ENCODE data around the gene N4BP2L1. TPM values are rescaled to one million over a fixed set of nuclear protein-coding genes. Genes with fewer than 3 reads are reported as not detected.

N4BP2L1 gene
- total RNA-seq, 1 donor from 2014 or later = 25.3 TPM

DNA sequence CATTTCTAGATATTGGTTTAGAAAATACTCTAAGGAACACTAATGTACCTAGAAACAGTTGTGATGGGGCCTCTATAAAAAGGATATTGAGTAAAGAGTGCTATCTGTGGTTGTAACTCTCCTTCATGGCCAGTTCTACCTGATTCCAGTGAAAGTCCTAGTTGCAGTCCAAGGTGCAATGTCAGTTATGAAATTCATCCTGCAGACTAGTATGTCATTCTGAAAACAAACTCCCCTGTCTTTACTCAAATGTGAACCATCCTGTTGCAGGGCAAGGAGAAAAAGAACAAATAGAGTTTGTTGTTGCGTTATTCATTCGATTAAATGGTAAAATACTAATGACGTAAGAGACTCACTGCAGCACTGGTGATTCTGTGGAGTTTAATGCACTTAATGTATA is 18.3 kb upstream of the N4BP2L1 start:
- DNase-seq (no peak), ATAC-seq (no peak)
- Histone ChIP-seq H3K9me3 (no peaks in the 10 kb centered on the region), H3K4me3 (no peak overlapping the region), H3K36me3 (peaks cover 5% of the 10 kb centered on the region), H3K4me1 (peaks cover 6% of the 10 kb centered on the region), H3K27ac (no peak overlapping the region), H3K27me3 (no peaks in the 10 kb centered on the region)
- TF ChIP-seq, protein P1, sequence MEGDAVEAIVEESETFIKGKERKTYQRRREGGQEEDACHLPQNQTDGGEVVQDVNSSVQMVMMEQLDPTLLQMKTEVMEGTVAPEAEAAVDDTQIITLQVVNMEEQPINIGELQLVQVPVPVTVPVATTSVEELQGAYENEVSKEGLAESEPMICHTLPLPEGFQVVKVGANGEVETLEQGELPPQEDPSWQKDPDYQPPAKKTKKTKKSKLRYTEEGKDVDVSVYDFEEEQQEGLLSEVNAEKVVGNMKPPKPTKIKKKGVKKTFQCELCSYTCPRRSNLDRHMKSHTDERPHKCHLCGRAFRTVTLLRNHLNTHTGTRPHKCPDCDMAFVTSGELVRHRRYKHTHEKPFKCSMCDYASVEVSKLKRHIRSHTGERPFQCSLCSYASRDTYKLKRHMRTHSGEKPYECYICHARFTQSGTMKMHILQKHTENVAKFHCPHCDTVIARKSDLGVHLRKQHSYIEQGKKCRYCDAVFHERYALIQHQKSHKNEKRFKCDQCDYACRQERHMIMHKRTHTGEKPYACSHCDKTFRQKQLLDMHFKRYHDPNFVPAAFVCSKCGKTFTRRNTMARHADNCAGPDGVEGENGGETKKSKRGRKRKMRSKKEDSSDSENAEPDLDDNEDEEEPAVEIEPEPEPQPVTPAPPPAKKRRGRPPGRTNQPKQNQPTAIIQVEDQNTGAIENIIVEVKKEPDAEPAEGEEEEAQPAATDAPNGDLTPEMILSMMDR (IDR thresholded peaks at IDR 0.05) = no peak
- intact Hi-C loops (cut with DNase I) = no loop called here

DNA sequence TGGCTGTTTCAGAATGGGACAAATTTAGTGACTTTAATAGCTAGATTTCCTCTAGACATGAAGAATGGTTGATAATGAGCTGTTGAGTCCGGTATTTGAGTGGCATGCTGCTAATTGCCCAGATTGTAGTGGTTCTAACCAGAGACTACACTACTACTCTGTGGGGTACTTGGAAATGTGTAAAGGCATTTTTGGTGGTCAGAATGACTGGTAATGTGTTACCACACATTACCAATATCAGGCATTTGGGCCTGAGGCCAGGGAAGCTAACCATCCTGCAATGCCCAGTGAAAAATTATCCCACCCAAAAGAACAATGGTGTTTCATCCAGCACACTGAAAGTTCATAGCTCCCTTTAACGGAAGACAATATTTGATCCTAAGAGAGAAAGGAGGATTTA is 17.5 kb upstream of the N4BP2L1 start:
- TF ChIP-seq, protein P1 (IDR thresholded peaks at IDR 0.05) = no peak
- intact Hi-C loops (cut with DNase I) = no loop called here

DNA sequence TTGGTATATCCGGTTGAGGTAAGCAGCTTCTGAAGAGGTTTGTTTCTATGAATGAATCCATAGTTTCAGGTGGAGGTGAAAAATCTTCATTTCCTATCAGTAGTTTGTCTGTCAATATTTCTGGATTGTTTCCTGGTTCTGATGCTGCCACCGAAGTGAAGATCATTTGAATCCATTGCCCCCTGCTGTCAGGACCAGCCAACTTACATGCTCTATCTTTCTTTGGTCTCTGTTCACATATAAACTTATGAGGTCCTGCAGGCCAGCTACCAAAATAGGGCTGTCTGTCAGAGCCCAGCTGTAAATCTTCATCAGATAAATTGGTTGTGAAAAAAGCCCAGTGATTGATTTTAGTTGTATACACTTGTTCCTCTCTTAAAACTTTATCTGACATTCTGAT is 15.2 kb upstream of the N4BP2L1 start:
- peak; percentile 63 for ATAC-seq

More for the DNA sequence above, 17.5 kb upstream of the N4BP2L1 start:
- Histone ChIP-seq H3K4me3 (no peak overlapping the region), H3K4me1 (peaks cover 6% of the 10 kb centered on the region), H3K9me3 (no peaks in the 10 kb centered on the region), H3K27ac (no peak overlapping the region), H3K27me3 (no peaks in the 10 kb centered on the region), H3K36me3 (peaks cover 5% of the 10 kb centered on the region)
- ATAC-seq (no peak), DNase-seq (no peak)

DNA sequence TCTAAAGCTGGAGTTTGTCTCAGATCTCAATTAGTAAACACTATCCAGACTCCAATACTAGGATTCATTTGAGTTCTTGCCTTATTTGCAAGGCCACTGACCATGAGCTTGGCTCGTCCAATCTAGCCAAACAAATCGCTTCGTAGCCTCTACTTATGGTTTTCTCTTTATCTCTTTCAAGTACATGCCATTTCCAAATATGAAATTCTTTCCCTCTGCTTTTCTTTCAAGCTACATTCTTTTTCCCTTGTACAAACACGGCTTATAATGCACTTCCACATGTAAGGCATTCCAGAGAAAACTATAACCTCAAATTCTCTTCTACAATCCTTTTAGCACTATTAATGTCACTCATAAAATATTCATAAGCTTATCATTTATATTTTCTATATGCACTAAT is 10.9 kb upstream of the N4BP2L1 start:
- intact Hi-C loops (cut with DNase I) = no loop called here
- Histone ChIP-seq H3K27me3 (no peaks in the 10 kb centered on the region), H3K9me3 (no peaks in the 10 kb centered on the region), H3K36me3 (peaks cover 5% of the 10 kb centered on the region), H3K27ac (no peak overlapping the region), H3K4me3 (no peak overlapping the region), H3K4me1 (no peaks in the 10 kb centered on the region)
- ATAC-seq (no peak), DNase-seq (no peak)
- TF ChIP-seq, protein P1 (IDR thresholded peaks at IDR 0.05) = no peak

More for the DNA sequence above, 15.2 kb upstream of the N4BP2L1 start:
- TF ChIP-seq, protein P1 (IDR thresholded peaks at IDR 0.05) = peak; percentile 39
- Histone ChIP-seq H3K9me3 (no peaks in the 10 kb centered on the region), H3K36me3 (peaks cover 5% of the 10 kb centered on the region), H3K4me1 (peaks cover 5% of the 10 kb centered on the region), H3K4me3 (no peak overlapping the region), H3K27me3 (no peaks in the 10 kb centered on the region), H3K27ac (no peak overlapping the region)
- intact Hi-C loops (cut with DNase I) = no loop called here
- no peak for DNase-seq

DNA sequence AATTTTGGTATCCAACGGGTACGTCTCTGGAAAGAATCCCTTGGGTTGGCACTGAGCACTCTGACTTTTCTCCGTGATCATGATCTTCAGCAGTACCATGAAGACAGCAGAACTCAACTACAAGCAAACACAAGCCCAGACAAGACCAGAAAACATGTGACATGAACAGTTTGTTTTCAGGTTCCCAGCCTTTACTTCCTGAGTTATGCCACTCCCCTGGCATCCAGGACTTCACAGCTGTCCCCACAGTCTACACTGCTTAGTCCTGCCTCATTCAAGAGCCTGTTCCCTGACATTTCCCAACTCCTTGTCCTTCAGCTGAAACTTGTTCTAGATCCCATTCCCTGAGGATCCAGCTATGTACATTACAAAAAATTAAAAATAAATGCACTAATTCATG is 4.9 kb upstream of the N4BP2L1 start:
- intact Hi-C loops (cut with DNase I) = no loop called here
- no peak for DNase-seq

More for the DNA sequence above, 4.9 kb upstream of the N4BP2L1 start:
- H3K27ac ChIP-seq = no peak overlapping the region
- TF ChIP-seq, protein P1 (IDR thresholded peaks at IDR 0.05) = no peak
- no peaks in the 10 kb centered on the region for H3K36me3 ChIP-seq
- H3K4me3 ChIP-seq = no peak overlapping the region
- H3K27me3 ChIP-seq = no peaks in the 10 kb centered on the region
- peaks cover 10% of the 10 kb centered on the region for H3K4me1 ChIP-seq
- no peaks in the 10 kb centered on the region for H3K9me3 ChIP-seq
- no peak for ATAC-seq

All from upper lobe of right lung (tissue), 1 donor.